GM12878 (cell line): ENCODE measurements around the gene CD163L1. TPM values are rescaled to one million over a fixed set of nuclear protein-coding genes. Genes with fewer than 3 reads are reported as not detected.
"Not testable (repeated sequence)": the region's sequence is repeated elsewhere in the genome, so short reads cannot be mapped to it uniquely, and the experiment has no call there.

Experiments used
- ATAC-seq: fragments of 200-7000 bp; cut with Tn5 transposase; 3 replicates; pipeline ENCODE4 v1.9.1; 2020; ENCODE audit warnings: mild to moderate bottlenecking, moderate library complexity
- BruUV-seq: library from RNA; stranded (reverse); fragments of 400-500 nt; replicated peaks from 2 replicates; lab custom pipeline; 2021; lab: Mats Ljungman, UMichigan
- CTCF ChIA-PET: fragments of 300-600 bp; sonication (Branson Sonifier 250); formaldehyde crosslinking; extraction: SDS; loops from one replicate; lab custom pipeline; 2021; ENCODE audit warnings: inconsistent platforms; lab: Yijun Ruan, JAX
- POLR2A ChIA-PET: fragments of 350-600 bp; formaldehyde crosslinking; extraction: SDS; loops from one replicate; lab custom pipeline; 2021; ENCODE audit warnings: inconsistent platforms; lab: Charles Lee
- RAD21 ChIA-PET: fragments of 300-600 bp; sonication (Branson Sonifier 250); formaldehyde crosslinking; loops from one replicate; lab custom pipeline; 2023; ENCODE audit warnings: antibody characterized with exemption; ENCODE audit not compliant: unreplicated experiment; lab: Charles Lee
- SMC1A ChIA-PET: fragments of 300-600 bp; sonication (Branson Sonifier 250); formaldehyde crosslinking; loops from one replicate; lab custom pipeline; 2023; ENCODE audit not compliant: unreplicated experiment, uncharacterized antibody; lab: Charles Lee
- DNase-seq: peaks from one replicate; pipeline ENCODE4 v3.0.0-alpha.2; 2011; ENCODE audit warnings: low read depth, low spot score
- FAIRE-seq: peaks from 3 replicates; lab custom pipeline; 2011; peaks lifted over from hg19 to GRCh38; lab: Jason Lieb, UNC
- H2AFZ ChIP-seq: 2 replicates; pipeline ENCODE4 v1.6.0; 2011; ENCODE audit warnings: low read depth, low read length, control low read depth; ENCODE audit not compliant: control insufficient read depth
- H3K27ac ChIP-seq: 2 replicates; pipeline ENCODE4 v1.5.1; 2011; ENCODE audit warnings: control low read depth; ENCODE audit not compliant: control insufficient read depth, insufficient read depth
- H3K27me3 ChIP-seq, 2 experiments: replicated peaks in 1 of 2; 2 replicates each; pipeline versions ENCODE4 v1.6.0 to v1.6.1; 2011; ENCODE audit warnings: low read length in 1 of 2; ENCODE audit not compliant: control insufficient read depth in 2 of 2, insufficient read depth in 2 of 2
- H3K36me3 ChIP-seq, 2 experiments: 2 replicates each; pipeline ENCODE4 v1.5.1; 2011; ENCODE audit warnings: low read length in 1 of 2; ENCODE audit not compliant: control insufficient read depth in 2 of 2, insufficient read depth in 2 of 2
- H3K4me1 ChIP-seq: 2 replicates; pipeline ENCODE4 v1.6.1; 2011; ENCODE audit warnings: mild to moderate bottlenecking, low read length, moderate library complexity, mixed read lengths; ENCODE audit not compliant: control insufficient read depth, insufficient read depth
- H3K4me2 ChIP-seq: 2 replicates; pipeline ENCODE4 v1.6.0; 2011; ENCODE audit warnings: control low read depth; ENCODE audit not compliant: control insufficient read depth, insufficient read depth
- H3K4me3 ChIP-seq: fragments of 200-600 bp; sonication (generic); 2 replicates; pipeline ENCODE4 v1.5.1; 2016
- H3K79me2 ChIP-seq: 2 replicates; pipeline ENCODE4 v1.6.0; 2011; ENCODE audit warnings: low read length; ENCODE audit not compliant: control insufficient read depth, insufficient read depth
- H3K9ac ChIP-seq: 2 replicates; pipeline ENCODE4 v1.8.0; 2011; ENCODE audit warnings: low read length, control low read depth, mixed read lengths; ENCODE audit not compliant: control insufficient read depth, insufficient read depth
- H3K9me3 ChIP-seq: replicated peaks from 3 replicates; pipeline ENCODE4 v1.5.1; 2011; ENCODE audit warnings: mild to moderate bottlenecking, low read length; ENCODE audit not compliant: control insufficient read depth, insufficient read depth
- H4K20me1 ChIP-seq: 2 replicates; pipeline ENCODE4 v1.6.0; 2011; ENCODE audit not compliant: control insufficient read depth, insufficient read depth
- HDAC6 ChIP-seq: fragments of 200-600 bp; sonication (generic); IDR thresholded peaks from one replicate; pipeline ENCODE4 v1.8.0; 2017; ENCODE audit warnings: antibody characterized with exemption; ENCODE audit not compliant: unreplicated experiment
- JUND ChIP-seq: IDR thresholded peaks from 2 replicates; pipeline ENCODE4 v1.6.1; 2012; ENCODE audit warnings: low read depth, mild to moderate bottlenecking, low read length, improper control_type of control experiment, moderate library complexity
- WRNIP1 ChIP-seq: IDR thresholded peaks from 2 replicates; pipeline ENCODE4 v1.6.1; 2011; ENCODE audit warnings: low read depth, low read length, improper control_type of control experiment, borderline replicate concordance
- ZNF622 ChIP-seq: fragments of 450-650 bp; IDR thresholded peaks from 2 replicates; pipeline ENCODE4 v1.6.1; 2017; ENCODE audit warnings: mild to moderate bottlenecking, inconsistent platforms
- ZSCAN29 ChIP-seq: fragments of 450-650 bp; IDR thresholded peaks from 2 replicates; pipeline ENCODE4 v1.6.1; 2017; ENCODE audit warnings: mild to moderate bottlenecking, moderate library complexity
- WGBS: methylation state at CpG from one replicate; pipeline ENCODE4 v1.1.6; 2016; ENCODE audit warnings: low lambda C conversion rate; ENCODE audit not compliant: insufficient replicate concordance, insufficient coverage; ENCODE audit errors: missing lambda C conversion rate; 5-methylcytosine and 5-hydroxymethylcytosine counted together
- in situ Hi-C: fragments of 300-500 bp; cut with MboI; formaldehyde crosslinking; loops from 9 replicates; pipeline ENCODE4 v1.14.3; 2018; ENCODE audit warnings: mixed read lengths
- intact Hi-C: fragments of 100-400 bp; cut with micrococcal nuclease; formaldehyde crosslinking; loops from one replicate; pipeline ENCODE4 v1.14.2; 2022; ENCODE audit not compliant: unreplicated experiment
- polyA plus RNA-seq, 11 experiments: library from polyadenylated mRNA; depleted of rRNA in 4 of 11; unstranded in 6 of 11; stranded (reverse) in 5 of 11; fragments of >200 nt; fragmentation: Nextera tagmentation in 4 of 11; fragmentation: Illumina TruSeq in 1 of 11; extraction: Ambion mirVana in 4 of 11; extraction: Trizol in 1 of 11; gene quantifications; 1 replicate in 1 of 11; 2 replicates in 10 of 11; pipeline versions ENCODE4 v1.2.1 to v1.2.3, GENCODE V29; 2011 to 2016; ENCODE audit warnings: inconsistent platforms in 2 of 11, missing spikeins in 2 of 11, low read depth in 1 of 11
- total RNA-seq, 4 experiments: library from RNA; depleted of rRNA in 3 of 4; stranded (reverse); fragments of >200 nt in 3 of 4; fragmentation: Illumina TruSeq in 1 of 4; extraction: Trizol in 1 of 4; gene quantifications; 2 replicates each; pipeline versions ENCODE4 v1.2.1 to v1.2.3, GENCODE V29; 2013 to 2021
- TF ChIP-seq, protein P1 (sequence below): IDR thresholded peaks from 2 replicates; pipeline ENCODE4 v1.6.1; 2011; ENCODE audit warnings: low read depth, mild to moderate bottlenecking, low read length, moderate library complexity, borderline replicate concordance; ENCODE audit errors: extremely low read depth

CD163L1 gene
- total and polyA plus RNA-seq, 10 of the 15 experiments (the other 5 are each of a cell fraction or from before 2014, with no cell fraction given) = 0.49 to 2.9 (median 1.6) TPM; not detected in 1

DNA sequence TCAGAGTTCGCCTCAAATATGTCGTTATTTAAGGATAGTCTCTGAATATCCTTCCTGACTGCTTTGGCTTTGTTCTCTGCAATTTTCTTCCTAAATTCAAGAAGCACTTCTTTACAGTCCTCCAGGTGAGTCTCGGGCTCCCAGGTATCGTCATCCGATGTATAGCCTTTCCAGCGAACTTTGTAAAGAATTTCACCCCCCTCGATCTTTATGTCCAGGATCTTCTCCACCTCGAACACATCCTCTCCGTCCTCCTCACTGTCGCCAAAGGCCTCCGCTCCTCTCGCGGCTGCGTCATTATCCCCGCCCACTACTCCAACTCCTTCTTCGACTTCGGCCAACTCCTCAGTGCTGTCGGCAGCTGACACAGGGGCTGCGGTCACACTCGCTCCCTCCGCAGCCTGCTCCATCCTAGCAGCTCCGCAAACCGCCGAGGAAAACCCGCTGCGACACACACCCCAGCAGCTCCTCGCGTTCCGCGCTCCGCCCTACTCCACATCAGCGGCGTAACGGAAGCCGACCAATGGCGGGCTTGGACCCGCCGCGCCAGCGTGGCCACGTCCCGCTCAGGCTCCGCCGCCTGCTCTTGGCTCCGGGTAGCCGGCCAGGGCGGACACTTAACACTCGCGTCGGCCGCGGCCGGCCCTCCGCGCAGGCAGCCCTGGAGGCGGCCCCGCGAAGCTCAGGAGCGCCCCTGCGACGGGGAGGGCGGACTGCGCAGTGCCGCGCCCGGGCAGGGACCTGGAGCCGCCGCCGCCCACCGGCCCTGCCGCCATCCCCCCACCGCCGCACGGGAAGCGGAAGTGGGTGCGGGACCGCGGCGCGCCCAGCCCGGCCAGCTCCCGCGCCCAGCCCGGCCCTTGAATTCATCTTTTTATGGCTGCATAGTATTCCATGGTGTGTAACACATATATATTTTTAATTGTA, 4.1 kb downstream of the CD163L1 start:
- Histone ChIP-seq H3K9ac (no peak overlapping the region), H3K27me3 (peaks cover 0 to 2% of the 10 kb centered on the region in 2 experiments; a peak in 1 of 4 replicates), H3K79me2 (no peaks in the 10 kb centered on the region), H4K20me1 (no peaks in the 10 kb centered on the region), H3K9me3 (no peaks in the 10 kb centered on the region; the same call in 2 of the 3 replicates), H3K36me3 (no peaks in the 10 kb centered on the region), H3K27ac (no peak overlapping the region), H3K4me2 (no peak overlapping the region), H2AFZ (no peak overlapping the region), H3K4me1 (no peaks in the 10 kb centered on the region), H3K4me3 (no peak overlapping the region)
- FAIRE-seq (no peak), DNase-seq (no peak), ATAC-seq (no peak)
- TF ChIP-seq, protein P1, sequence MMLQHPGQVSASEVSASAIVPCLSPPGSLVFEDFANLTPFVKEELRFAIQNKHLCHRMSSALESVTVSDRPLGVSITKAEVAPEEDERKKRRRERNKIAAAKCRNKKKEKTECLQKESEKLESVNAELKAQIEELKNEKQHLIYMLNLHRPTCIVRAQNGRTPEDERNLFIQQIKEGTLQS = no peak
- TF ChIP-seq ZSCAN29 (no peak), JUND (no peak), HDAC6 (no peak), ZNF622 (no peak), WRNIP1 (no peak)
- intact Hi-C loops (no loop called here), in situ Hi-C loops (no loop called here)
- 80% methylated on average over 73 of the region's 84 CpGs for WGBS
- ChIA-PET SMC1A (interaction anchor here (0.6 kb wide), 1 partner anchor 71 kb away, joined by 3 read pairs; no protein-coding TSS in a partner anchor), CTCF (no interaction called here), POLR2A (no interaction called here), RAD21 (no interaction called here)
- no TSS peak for BruUV-seq

DNA sequence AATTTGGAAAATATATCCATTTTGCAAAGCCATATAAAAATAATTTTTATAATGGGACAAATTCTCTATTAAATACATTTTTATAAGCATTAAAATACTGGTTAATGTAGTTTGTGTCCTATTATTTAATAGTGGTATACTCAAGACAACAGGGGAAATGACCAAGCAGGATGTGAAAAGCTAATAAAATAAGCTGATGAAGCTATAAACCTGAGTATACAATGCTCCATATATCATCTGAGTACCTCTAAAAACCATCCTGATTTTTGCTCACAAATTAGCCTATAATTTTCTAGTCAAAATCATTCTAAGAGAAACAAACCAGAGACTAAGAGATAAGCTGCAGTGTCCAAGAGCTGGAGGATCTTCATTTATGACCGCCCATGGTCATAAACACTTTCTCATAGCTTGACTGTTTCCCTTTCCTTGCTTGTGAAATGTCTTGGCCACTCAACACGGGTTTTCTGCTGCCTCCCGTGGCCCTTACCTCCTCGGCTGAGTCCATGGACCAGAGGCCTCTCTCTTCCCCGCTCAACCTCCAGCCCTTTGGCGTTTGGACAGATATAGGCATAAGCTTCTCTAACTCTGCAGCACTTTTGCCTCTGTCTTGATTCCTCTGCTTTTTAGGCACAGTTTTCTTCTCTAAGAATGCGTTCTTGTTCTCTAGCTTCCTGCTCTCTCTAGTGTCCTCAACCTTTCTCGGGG, 5.5 kb downstream of the CD163L1 start:
- FAIRE-seq, H4K20me1 ChIP-seq, H3K36me3 ChIP-seq, ATAC-seq, H3K4me3 ChIP-seq, H3K4me2 ChIP-seq, in situ Hi-C loops, H3K27me3 ChIP-seq, SMC1A ChIA-PET, intact Hi-C loops, H3K9me3 ChIP-seq, H3K79me2 ChIP-seq, BruUV-seq, H3K9ac ChIP-seq, DNase-seq, RAD21 ChIA-PET, H3K4me1 ChIP-seq, H2AFZ ChIP-seq, POLR2A ChIA-PET, H3K27ac ChIP-seq: not testable (repeated sequence)
- CTCF ChIA-PET = interaction anchor here (0.9 kb wide), 1 partner anchor 22 kb away, joined by 3 read pairs; no protein-coding TSS in a partner anchor
- WGBS = 44% methylated on average over 8 of the region's 8 CpGs

DNA sequence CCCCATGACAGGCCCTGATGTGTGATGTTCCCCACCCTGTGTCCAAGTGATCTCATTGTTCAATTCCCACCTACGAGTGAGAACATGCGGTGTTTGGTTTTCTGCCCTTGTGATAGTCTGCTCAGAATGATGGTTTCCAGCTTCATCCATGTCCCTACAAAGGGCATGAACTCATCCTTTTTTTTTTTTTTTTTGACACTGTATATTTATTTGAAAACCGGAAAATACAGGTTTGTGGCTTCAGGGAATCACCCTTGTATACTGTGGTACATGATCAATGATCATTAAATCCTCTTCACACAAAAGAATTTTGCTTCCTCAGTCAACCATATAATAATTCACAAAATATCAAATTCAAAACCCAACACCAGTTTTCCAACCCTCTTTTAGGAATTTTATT, 6.5 kb downstream of the CD163L1 start:
- SMC1A ChIA-PET, ATAC-seq, H3K4me3 ChIP-seq, H2AFZ ChIP-seq, H3K79me2 ChIP-seq, H3K4me1 ChIP-seq, H3K27ac ChIP-seq, POLR2A ChIA-PET, FAIRE-seq, DNase-seq, H3K27me3 ChIP-seq, H3K9ac ChIP-seq, H4K20me1 ChIP-seq, in situ Hi-C loops, H3K9me3 ChIP-seq, intact Hi-C loops, BruUV-seq, CTCF ChIA-PET, RAD21 ChIA-PET, H3K4me2 ChIP-seq, H3K36me3 ChIP-seq: not testable (repeated sequence)
- WGBS = 78% methylated on average over 2 of the region's 3 CpGs
